Stimulated activated CD4-positive, alpha-beta T cell treated with anti-CD3 and anti-CD28 coated beads, Interleukin-15, amount 100 ng/mL, for 1 hour (primary cell): ENCODE data around the gene PFKFB2.

Source experiments
- DNase-seq, 2 donors: peaks; one replicate each; pipeline ENCODE4 v3.0.0-alpha.2; 2020; ENCODE audit warnings: low read depth in 1 of 2, low spot score in 1 of 2

The PFKFB2 gene

GRCh38 chr1:207021876-207022596, 31.0 kb upstream of the PFKFB2 start:
- DNase-seq: no peak

GRCh38 chr1:207022996-207023679, 29.9 kb upstream of the PFKFB2 start:
- no peak for DNase-seq

- DNase-seq: no peak
Observed at GRCh38 chr1:207024202-207025145, 28.6 kb upstream of the PFKFB2 start.

- DNase-seq: no peak
Observed at GRCh38 chr1:207025146-207025880, 27.8 kb upstream of the PFKFB2 start.

- DNase-seq: no peak
Observed at GRCh38 chr1:207026104-207026534, 27.0 kb upstream of the PFKFB2 start.

- DNase-seq: no peak
Observed at GRCh38 chr1:207027206-207027777, 25.8 kb upstream of the PFKFB2 start.

- no peak for DNase-seq
Observed at GRCh38 chr1:207027921-207028320, 25.2 kb upstream of the PFKFB2 start.

GRCh38 chr1:207028884-207029650, 24.0 kb upstream of the PFKFB2 start:
- no peak for DNase-seq

GRCh38 chr1:207029701-207030521, 23.2 kb upstream of the PFKFB2 start:
- DNase-seq: no peak

- DNase-seq: no peak
Observed at GRCh38 chr1:207030522-207031009, 22.5 kb upstream of the PFKFB2 start.

- no peak for DNase-seq
Observed at GRCh38 chr1:207031016-207031415, 22.1 kb upstream of the PFKFB2 start.

GRCh38 chr1:207031632-207032264, 21.3 kb upstream of the PFKFB2 start:
- no peak for DNase-seq

- no peak for DNase-seq
Observed at GRCh38 chr1:207032528-207033017, 20.5 kb upstream of the PFKFB2 start, which contains the start of gene C1orf116. C1orf116 (minus strand) TSS chr1:207032756; CDS start chr1:207027598, 5,158 bp downstream.

- DNase-seq: no peak
Observed at GRCh38 chr1:207033302-207033701, 19.8 kb upstream of the PFKFB2 start.

- no peak for DNase-seq
Observed at GRCh38 chr1:207034208-207034607, 18.9 kb upstream of the PFKFB2 start.

- no peak for DNase-seq
Observed at GRCh38 chr1:207034998-207035397, 18.1 kb upstream of the PFKFB2 start.

- DNase-seq: no peak
Observed at GRCh38 chr1:207035877-207036551, 17.1 kb upstream of the PFKFB2 start.
